SHP77 (cell line): Measurements from ENCODE around the gene HIPK4.
"Not testable (repeated sequence)": the region's sequence is repeated elsewhere in the genome, so short reads cannot be mapped to it uniquely, and the experiment has no call there.

Experiments
- DNase-seq, 2 experiments: peaks; one replicate each; lab custom pipeline; 2025; lab: John Stamatoyannopoulos, UW

The HIPK4 gene

GRCh38 chr19:40339018-40339728 is 50.8 kb downstream of the HIPK4 start:
- no peak for DNase-seq

- DNase-seq = no peak
These were observed 52.4 kb downstream of the HIPK4 start for GRCh38 chr19:40337594-40337993.

DNA sequence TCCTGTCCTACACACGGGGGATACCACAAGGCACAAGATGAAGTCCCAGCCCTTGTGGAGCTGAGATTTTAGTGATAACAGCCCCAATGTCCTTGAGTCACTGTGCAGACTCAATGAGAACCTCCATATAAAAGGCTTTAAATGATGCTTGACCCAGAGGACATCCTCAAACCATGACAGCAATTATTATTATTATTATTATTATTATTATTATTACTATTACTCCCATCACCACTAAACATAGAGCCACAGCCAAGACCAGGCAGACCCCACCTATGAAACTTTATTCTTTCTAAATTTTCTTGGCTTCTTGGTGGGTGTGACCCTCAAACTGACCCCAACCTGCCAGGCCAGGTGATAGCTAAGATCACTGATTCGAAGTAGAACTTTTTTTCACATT is 52.9 kb downstream of the HIPK4 start:
- no peak for DNase-seq

DNA sequence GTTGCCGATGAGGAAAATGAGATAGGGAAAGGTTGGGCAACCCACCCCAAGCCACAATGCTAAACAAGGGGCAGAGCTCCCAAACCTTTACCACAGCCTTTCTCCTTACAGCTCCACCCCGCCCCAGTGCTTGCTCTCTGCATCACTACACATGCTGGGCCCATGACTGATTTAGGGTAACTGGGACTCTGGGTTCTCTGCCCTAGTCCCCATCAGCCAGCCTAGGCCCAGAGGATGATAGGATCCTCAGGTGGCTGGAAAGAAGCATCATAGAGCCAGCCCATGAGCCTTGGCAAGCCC is 53.4 kb downstream of the HIPK4 start:
- DNase-seq = no peak

- DNase-seq = no peak
These were observed 54.0 kb downstream of the HIPK4 start for GRCh38 chr19:40335855-40336600.

DNA sequence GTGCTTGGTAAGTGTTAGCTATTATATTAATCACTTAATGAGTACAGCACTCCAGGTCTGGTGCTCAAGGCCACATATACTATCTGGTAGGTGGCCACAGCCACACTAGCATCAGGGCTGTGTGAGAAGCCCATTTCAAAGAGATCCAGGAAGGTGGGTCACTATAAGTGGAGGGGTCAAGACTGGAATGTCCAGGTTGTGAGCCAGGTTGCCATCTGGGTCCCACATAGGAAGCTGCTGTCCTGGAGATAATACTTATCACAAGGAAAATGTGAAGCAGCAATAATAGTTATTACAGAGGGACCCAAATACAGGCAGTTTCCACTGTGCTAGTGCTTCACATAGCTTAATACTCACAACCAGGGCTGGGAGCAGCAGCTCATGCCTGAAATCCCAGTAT is 54.9 kb downstream of the HIPK4 start:
- no peak for DNase-seq

GRCh38 chr19:40333083-40333482 is 56.9 kb downstream of the HIPK4 start:
- DNase-seq = not testable (repeated sequence)

DNA sequence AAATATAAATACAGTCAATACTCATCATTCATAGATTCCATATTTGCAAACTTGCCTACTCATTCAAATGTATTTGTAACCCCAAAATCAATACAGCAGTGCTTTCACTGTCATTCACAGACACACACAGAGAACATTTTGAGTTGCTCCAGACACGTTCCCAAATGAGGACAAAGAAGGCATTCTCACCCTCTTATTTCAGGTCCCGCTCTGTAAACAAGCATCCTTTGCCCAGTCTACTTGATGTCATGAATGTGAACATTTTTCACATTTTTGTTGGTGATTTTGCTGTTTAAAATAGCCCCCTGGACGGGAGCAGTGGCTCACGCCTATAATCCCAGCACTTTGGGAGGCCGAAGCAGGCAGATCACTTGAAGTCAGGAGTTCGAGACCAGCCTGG is 57.3 kb downstream of the HIPK4 start:
- no peak for DNase-seq

GRCh38 chr19:40331052-40331451 is 58.9 kb downstream of the HIPK4 start:
- no peak for DNase-seq
